ENCODE results near the gene WTAP.

GRCh38 chr6:159746759-159747158, 19.5 kb downstream of the WTAP start:
- TF ChIP-seq, protein P1, sequence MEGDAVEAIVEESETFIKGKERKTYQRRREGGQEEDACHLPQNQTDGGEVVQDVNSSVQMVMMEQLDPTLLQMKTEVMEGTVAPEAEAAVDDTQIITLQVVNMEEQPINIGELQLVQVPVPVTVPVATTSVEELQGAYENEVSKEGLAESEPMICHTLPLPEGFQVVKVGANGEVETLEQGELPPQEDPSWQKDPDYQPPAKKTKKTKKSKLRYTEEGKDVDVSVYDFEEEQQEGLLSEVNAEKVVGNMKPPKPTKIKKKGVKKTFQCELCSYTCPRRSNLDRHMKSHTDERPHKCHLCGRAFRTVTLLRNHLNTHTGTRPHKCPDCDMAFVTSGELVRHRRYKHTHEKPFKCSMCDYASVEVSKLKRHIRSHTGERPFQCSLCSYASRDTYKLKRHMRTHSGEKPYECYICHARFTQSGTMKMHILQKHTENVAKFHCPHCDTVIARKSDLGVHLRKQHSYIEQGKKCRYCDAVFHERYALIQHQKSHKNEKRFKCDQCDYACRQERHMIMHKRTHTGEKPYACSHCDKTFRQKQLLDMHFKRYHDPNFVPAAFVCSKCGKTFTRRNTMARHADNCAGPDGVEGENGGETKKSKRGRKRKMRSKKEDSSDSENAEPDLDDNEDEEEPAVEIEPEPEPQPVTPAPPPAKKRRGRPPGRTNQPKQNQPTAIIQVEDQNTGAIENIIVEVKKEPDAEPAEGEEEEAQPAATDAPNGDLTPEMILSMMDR (IDR thresholded peaks at IDR 0.05) = no peak
- TF ChIP-seq POLR2A (IDR thresholded peaks at IDR 0.05) = no peak
